Measurements from ENCODE around the gene HMOX1.

HMOX1 gene

GRCh38 chr22:35419756-35420155, 38.9 kb downstream of the HMOX1 start:
- H3K9me2 ChIP-seq (replicated peaks; ENCODE audit: control insufficient read depth, low read length), result no peaks in the 10 kb centered on the region
- H3F3A ChIP-seq (ENCODE audit: control insufficient read depth, insufficient read depth), result no peaks in the 10 kb centered on the region
- no peak overlapping the region for H3K4me2 ChIP-seq (ENCODE audit: low read length)
- no peaks in the 10 kb centered on the region for H3K4me1 ChIP-seq (ENCODE audit: control insufficient read depth, low read length)
- H3K9me3 ChIP-seq (ENCODE audit: control insufficient read depth, insufficient read depth, low read length), result no peaks in the 10 kb centered on the region
- H3K36me3 ChIP-seq (ENCODE audit: control insufficient read depth, low read length), result peaks cover 96% of the 10 kb centered on the region
- no peaks in the 10 kb centered on the region for H3K27me3 ChIP-seq (ENCODE audit: control insufficient read depth, low read length)
- peaks cover 5% of the 10 kb centered on the region; the same call in 1 of the 2 replicates for H4K20me1 ChIP-seq (ENCODE audit: control insufficient read depth, insufficient read depth, low read depth, low read length)
- no peak overlapping the region for H3K27ac ChIP-seq (ENCODE audit: low read depth, low read length)
- TF ChIP-seq CTCF (IDR thresholded peaks at IDR 0.05; ENCODE audit: low read depth, low read length, poor library complexity, severe bottlenecking), result no peak
- no peak for TF ChIP-seq EZH2phosphoT487 (IDR thresholded peaks at IDR 0.05; ENCODE audit: borderline replicate concordance, low read length)
- peaks cover 12% of the 10 kb centered on the region for H3K79me2 ChIP-seq (ENCODE audit: control insufficient read depth, low read length)
- H3K4me3 ChIP-seq (ENCODE audit: low read length), result no peak overlapping the region

- Histone ChIP-seq H3K27me3 (ENCODE audit: control insufficient read depth, low read length) (no peaks in the 10 kb centered on the region), H3K9me2 (replicated peaks; ENCODE audit: control insufficient read depth, low read length) (no peaks in the 10 kb centered on the region), H3K4me3 (ENCODE audit: low read length) (no peak overlapping the region), H3K36me3 (ENCODE audit: control insufficient read depth, low read length) (peaks cover 96% of the 10 kb centered on the region), H3F3A (ENCODE audit: control insufficient read depth, insufficient read depth) (0 out of 2 replicates have a peak, but pooled peaks cover 3% of the 10 kb centered on the region), H3K27ac (ENCODE audit: low read depth, low read length) (no peak overlapping the region), H3K79me2 (ENCODE audit: control insufficient read depth, low read length) (peaks cover 12% of the 10 kb centered on the region), H3K9me3 (ENCODE audit: control insufficient read depth, insufficient read depth, low read length) (no peaks in the 10 kb centered on the region), H4K20me1 (ENCODE audit: control insufficient read depth, insufficient read depth, low read depth, low read length) (peaks cover 6% of the 10 kb centered on the region; the same call in 1 of the 2 replicates), H3K4me1 (ENCODE audit: control insufficient read depth, low read length) (no peaks in the 10 kb centered on the region), H3K4me2 (ENCODE audit: low read length) (no peak overlapping the region)
- TF ChIP-seq CTCF (IDR thresholded peaks at IDR 0.05; ENCODE audit: low read depth, low read length, poor library complexity, severe bottlenecking), result no peak
- no peak for TF ChIP-seq EZH2phosphoT487 (IDR thresholded peaks at IDR 0.05; ENCODE audit: borderline replicate concordance, low read length)
Observed at GRCh38 chr22:35421121-35421520, 40.2 kb downstream of the HMOX1 start.

GRCh38 chr22:35422145-35422544, 41.2 kb downstream of the HMOX1 start:
- Histone ChIP-seq H3K4me1 (ENCODE audit: control insufficient read depth, low read length) (no peaks in the 10 kb centered on the region), H3K9me3 (ENCODE audit: control insufficient read depth, insufficient read depth, low read length) (no peaks in the 10 kb centered on the region), H3K4me3 (ENCODE audit: low read length) (no peak overlapping the region), H3K4me2 (ENCODE audit: low read length) (no peak overlapping the region), H3K36me3 (ENCODE audit: control insufficient read depth, low read length) (peaks cover 96% of the 10 kb centered on the region), H4K20me1 (ENCODE audit: control insufficient read depth, insufficient read depth, low read depth, low read length) (peaks cover 6% of the 10 kb centered on the region; the same call in 1 of the 2 replicates), H3K79me2 (ENCODE audit: control insufficient read depth, low read length) (peaks cover 9% of the 10 kb centered on the region), H3K9me2 (replicated peaks; ENCODE audit: control insufficient read depth, low read length) (no peaks in the 10 kb centered on the region), H3K27me3 (ENCODE audit: control insufficient read depth, low read length) (no peaks in the 10 kb centered on the region), H3K27ac (ENCODE audit: low read depth, low read length) (no peak overlapping the region), H3F3A (ENCODE audit: control insufficient read depth, insufficient read depth) (peaks cover 5% of the 10 kb centered on the region)
- TF ChIP-seq EZH2phosphoT487 (IDR thresholded peaks at IDR 0.05; ENCODE audit: borderline replicate concordance, low read length), result no peak
- TF ChIP-seq CTCF (IDR thresholded peaks at IDR 0.05; ENCODE audit: low read depth, low read length, poor library complexity, severe bottlenecking), result no peak

All from DOHH2 (cell line).